ENCODE results near the gene DENND5A. TPM values are rescaled to one million over a fixed set of nuclear protein-coding genes. Genes with fewer than 3 reads are reported as not detected.

The DENND5A gene
- total and polyA plus RNA-seq, 2 of the 8 experiments (the other 6 are each of a cell fraction or from before 2014, with no cell fraction given), result 65.7 to 139 TPM

DNA sequence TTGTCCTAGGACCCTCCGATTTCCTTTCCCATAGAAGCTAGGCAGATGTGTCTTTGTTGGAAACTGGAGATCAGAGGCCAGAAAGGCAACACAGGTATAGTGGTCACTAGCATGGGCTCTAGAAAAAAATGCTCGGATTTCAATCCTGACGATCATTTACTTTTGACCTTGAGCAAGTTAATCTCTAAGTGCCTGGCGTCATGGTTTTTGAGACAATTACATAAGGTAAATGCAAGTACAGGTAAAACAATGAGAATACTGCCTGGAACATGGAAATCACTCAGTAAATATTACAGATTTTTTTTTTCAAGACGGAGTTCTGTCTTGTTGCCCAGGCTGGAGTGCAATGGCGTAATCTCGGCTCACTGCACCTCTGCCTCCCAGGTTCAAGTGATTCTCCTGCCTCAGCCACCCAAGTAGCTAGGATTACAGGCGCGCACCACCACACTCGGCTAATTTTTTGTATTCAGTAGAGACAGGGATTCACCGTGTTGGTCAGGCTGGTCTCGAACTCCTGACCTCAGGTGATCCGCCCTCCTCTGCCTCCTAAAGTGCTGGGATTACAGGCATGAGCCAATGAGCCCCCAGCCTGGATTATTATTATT lies 1.1 kb upstream of the DENND5A start:
- H3K23ac ChIP-seq (ENCODE audit: insufficient read length), result no peak overlapping the region
- H3K56ac ChIP-seq (replicated peaks; ENCODE audit: insufficient read length, low read depth, low read length), result no peak overlapping the region
- WGBS, 2 experiments (ENCODE audit: extremely low coverage in 1 of 2, insufficient coverage in 1 of 2, insufficient read length in 1 of 2, insufficient replicate concordance in 2 of 2, low coverage in 1 of 2, low lambda C conversion rate in 2 of 2, missing lambda C conversion rate in 1 of 2), result 87% methylated on average over 12 of the region's 13 CpGs; no CpG with 5 or more reads in 1 of the 2 experiments
- H3K23me2 ChIP-seq (ENCODE audit: low read depth, low read length), result peaks cover 16% of the 10 kb centered on the region
- no peak overlapping the region for H3K14ac ChIP-seq (ENCODE audit: insufficient read length)
- no peak overlapping the region for H2BK20ac ChIP-seq (ENCODE audit: low read length)
- H2AK5ac ChIP-seq (ENCODE audit: low read depth, low read length), result 0 out of 2 replicates have a peak overlapping the region, but pooled peaks have one; percentile 17
- peak overlapping the region; percentile 85 to 92 for H3K4me2 ChIP-seq (ENCODE audit: insufficient read depth in 1 of 2, low read depth in 2 of 2, low read length in 2 of 2)
- no peak overlapping the region for H3K9ac ChIP-seq (replicated peaks in 1 of 4; ENCODE audit: extremely low read depth in 1 of 4, low read depth in 3 of 4, low read length in 3 of 4)
- DNase-seq (ENCODE audit: low read depth in 1 of 2, low spot score in 2 of 2) (no peak), FAIRE-seq (no peak)
- no peaks in the 10 kb centered on the region; the same call in 1 of the 2 replicates for H3K79me1 ChIP-seq (ENCODE audit: low read depth, low read length)
- H2BK12ac ChIP-seq (ENCODE audit: low read depth, low read length), result 0 out of 2 replicates have a peak overlapping the region, but pooled peaks have one; percentile 52
- no peaks in the 10 kb centered on the region for H3K36me3 ChIP-seq (ENCODE audit: control insufficient read depth in 2 of 4, insufficient read depth in 4 of 4, low read length in 3 of 4)
- H2BK15ac ChIP-seq (ENCODE audit: low read length), result no peak overlapping the region
- no peak overlapping the region for H3K18ac ChIP-seq (ENCODE audit: extremely low read depth, low read length)
- H4K5ac ChIP-seq (ENCODE audit: insufficient read length, low read depth, low read length), result no peak overlapping the region
- peaks cover 2 to 5% of the 10 kb centered on the region in 2 experiments for H4K20me1 ChIP-seq (replicated peaks in 1 of 2; ENCODE audit: control insufficient read depth in 1 of 2, insufficient read depth in 2 of 2, low read length in 2 of 2)
- no peak overlapping the region for H3K27ac ChIP-seq (ENCODE audit: low read depth, low read length)
- ChIA-PET POLR2A (ENCODE audit: partially characterized antibody) (interaction anchor here (0.7 to 4.0 kb wide), 14 partner anchors 8 to 193 kb away, joined by 3 to 22 read pairs (median 4); partner anchors contain the start of genes IPO7 and ZNF143), CTCF (ENCODE audit: partially characterized antibody) (interaction anchor here (0.6 to 3.1 kb wide), 5 partner anchors 12 to 170 kb away, joined by 3 to 16 read pairs (median 3); no protein-coding TSS in a partner anchor)
- H2BK5ac ChIP-seq (ENCODE audit: low read depth, low read length), result peak overlapping the region; percentile 61; the same call in 1 of the 2 replicates
- peaks cover 2 to 4% (median 3%) of the 10 kb centered on the region in 4 experiments; a peak in 3 of 7 replicates for H3K4me1 ChIP-seq (replicated peaks in 1 of 4; ENCODE audit: control insufficient read depth in 3 of 4, insufficient read depth in 4 of 4, low read length in 3 of 4)
- H3K9me3 ChIP-seq (ENCODE audit: insufficient read depth in 2 of 2, low read depth in 1 of 2, low read length in 1 of 2), result no peaks in the 10 kb centered on the region
- H2AFZ ChIP-seq (ENCODE audit: low read length), result no peak overlapping the region
- H3K79me2 ChIP-seq (ENCODE audit: control insufficient read depth in 1 of 2, insufficient read depth in 2 of 2, low read length in 2 of 2), result peaks cover 7 to 31% of the 10 kb centered on the region in 2 experiments; a peak in 3 of 4 replicates
- H2BK120ac ChIP-seq (replicated peaks; ENCODE audit: low read depth, low read length), result no peak overlapping the region
- H3K4me3 ChIP-seq (ENCODE audit: extremely low read depth in 1 of 4, insufficient read depth in 2 of 4, low read depth in 3 of 4, low read length in 4 of 4), result peak overlapping the region in 3 of 4 experiments; percentile 79 to 96 (median 96); a peak in 4 of 8 replicates
- H3K27me3 ChIP-seq (replicated peaks in 1 of 4; ENCODE audit: control insufficient read depth in 3 of 4, extremely low read depth in 1 of 4, insufficient read depth in 3 of 4, low read length in 3 of 4), result no peaks in the 10 kb centered on the region
- no peak overlapping the region for H4K8ac ChIP-seq (ENCODE audit: extremely low read depth, insufficient read depth, low read length)
- no peak overlapping the region for H4K91ac ChIP-seq (replicated peaks; ENCODE audit: insufficient read length, low read length)
- H3K4ac ChIP-seq (replicated peaks; ENCODE audit: insufficient read length, low read depth, low read length), result no peak overlapping the region
- TF ChIP-seq CTCF (IDR thresholded peaks at IDR 0.05; ENCODE audit: control extremely low read depth in 1 of 3, insufficient read depth in 1 of 3, low read depth in 1 of 3, low read length in 3 of 3), result no peak
- no peak for TF ChIP-seq SIN3A (conservative IDR thresholded peaks at IDR 0.05 in 1 of 2, IDR thresholded peaks at IDR 0.05 in 1 of 2; ENCODE audit: low read depth in 1 of 2, low read length in 2 of 2)
- TF ChIP-seq, protein P1, sequence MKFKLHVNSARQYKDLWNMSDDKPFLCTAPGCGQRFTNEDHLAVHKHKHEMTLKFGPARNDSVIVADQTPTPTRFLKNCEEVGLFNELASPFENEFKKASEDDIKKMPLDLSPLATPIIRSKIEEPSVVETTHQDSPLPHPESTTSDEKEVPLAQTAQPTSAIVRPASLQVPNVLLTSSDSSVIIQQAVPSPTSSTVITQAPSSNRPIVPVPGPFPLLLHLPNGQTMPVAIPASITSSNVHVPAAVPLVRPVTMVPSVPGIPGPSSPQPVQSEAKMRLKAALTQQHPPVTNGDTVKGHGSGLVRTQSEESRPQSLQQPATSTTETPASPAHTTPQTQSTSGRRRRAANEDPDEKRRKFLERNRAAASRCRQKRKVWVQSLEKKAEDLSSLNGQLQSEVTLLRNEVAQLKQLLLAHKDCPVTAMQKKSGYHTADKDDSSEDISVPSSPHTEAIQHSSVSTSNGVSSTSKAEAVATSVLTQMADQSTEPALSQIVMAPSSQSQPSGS (IDR thresholded peaks at IDR 0.05; ENCODE audit: low read length), result no peak
- TF ChIP-seq TAF1 (IDR thresholded peaks at IDR 0.05; ENCODE audit: low read depth, low read length), result no peak
- no peak for TF ChIP-seq SAP30 (IDR thresholded peaks at IDR 0.05; ENCODE audit: insufficient read depth, insufficient replicate concordance, low read length)
- no peak for TF ChIP-seq CHD2 (IDR thresholded peaks at IDR 0.05; ENCODE audit: low read length)
- no peak for TF ChIP-seq PHF8 (conservative IDR thresholded peaks at IDR 0.05; ENCODE audit: low read depth, low read length)

Measured in H1 (cell line).